Fibroblast of skin of left biceps (primary cell): ENCODE results near the gene NUBPL.
"Not testable (repeated sequence)": the region's sequence is repeated elsewhere in the genome, so short reads cannot be mapped to it uniquely, and the experiment has no call there.

ENCODE experiments used
- DNase-seq, 2 experiments: peaks; one replicate each; pipeline ENCODE4 v3.0.0-alpha.2; 2013; ENCODE audit warnings: low read depth in 2 of 2

The NUBPL gene

DNA sequence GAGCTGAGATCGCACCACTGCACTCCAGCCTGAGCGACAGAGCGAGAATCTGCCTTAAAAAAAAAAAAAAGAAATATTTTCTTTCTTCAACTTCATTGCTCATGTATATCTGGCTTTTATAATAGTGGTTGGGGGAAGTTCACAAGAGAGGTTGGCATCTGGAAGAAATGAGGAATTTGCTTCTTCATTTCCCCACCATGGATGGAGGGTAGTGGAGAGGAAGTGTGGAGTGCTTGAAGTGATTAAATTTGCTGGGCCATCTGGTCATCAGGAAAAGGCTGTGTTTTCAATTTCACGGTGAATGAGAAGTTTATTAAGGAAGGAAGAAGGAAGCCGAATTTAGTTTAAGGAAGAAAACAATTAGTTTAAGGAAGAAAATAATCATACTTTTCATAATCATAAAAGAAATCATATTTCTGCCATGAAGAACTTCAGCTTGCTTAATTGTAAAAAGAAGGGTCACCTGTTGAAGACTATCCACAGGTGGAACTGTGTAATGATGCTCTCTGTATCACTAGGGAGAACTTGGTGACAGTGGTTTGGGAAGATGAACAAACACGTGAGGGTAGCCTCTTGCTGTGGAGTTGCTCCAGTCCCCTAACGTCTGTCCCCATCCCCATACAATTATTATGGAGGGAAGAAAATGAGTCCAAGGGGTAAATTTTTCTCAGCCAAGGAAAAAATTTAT, 318.6 kb downstream of the NUBPL start:
- DNase-seq, result no peak

DNA sequence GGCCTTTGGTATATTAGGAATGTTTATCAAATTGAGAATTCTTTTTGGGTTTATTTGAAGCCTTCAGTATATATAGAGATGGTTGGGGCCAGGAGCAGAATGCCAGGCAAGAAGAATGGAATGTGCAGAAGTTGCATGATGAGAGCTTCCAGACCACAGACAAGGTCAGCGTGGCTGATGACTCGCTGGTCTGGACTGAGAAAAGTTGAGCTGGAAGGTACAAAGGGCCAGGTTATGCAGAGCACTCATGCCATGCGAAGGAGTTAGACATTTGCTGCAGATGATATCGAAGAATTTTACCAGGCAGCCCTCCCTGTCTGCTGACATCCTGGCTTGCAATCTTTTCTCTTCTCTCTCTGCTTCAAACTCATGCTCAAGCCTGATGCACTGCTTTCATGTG, 319.7 kb downstream of the NUBPL start:
- peak; percentile 57 to 69 for DNase-seq

DNA sequence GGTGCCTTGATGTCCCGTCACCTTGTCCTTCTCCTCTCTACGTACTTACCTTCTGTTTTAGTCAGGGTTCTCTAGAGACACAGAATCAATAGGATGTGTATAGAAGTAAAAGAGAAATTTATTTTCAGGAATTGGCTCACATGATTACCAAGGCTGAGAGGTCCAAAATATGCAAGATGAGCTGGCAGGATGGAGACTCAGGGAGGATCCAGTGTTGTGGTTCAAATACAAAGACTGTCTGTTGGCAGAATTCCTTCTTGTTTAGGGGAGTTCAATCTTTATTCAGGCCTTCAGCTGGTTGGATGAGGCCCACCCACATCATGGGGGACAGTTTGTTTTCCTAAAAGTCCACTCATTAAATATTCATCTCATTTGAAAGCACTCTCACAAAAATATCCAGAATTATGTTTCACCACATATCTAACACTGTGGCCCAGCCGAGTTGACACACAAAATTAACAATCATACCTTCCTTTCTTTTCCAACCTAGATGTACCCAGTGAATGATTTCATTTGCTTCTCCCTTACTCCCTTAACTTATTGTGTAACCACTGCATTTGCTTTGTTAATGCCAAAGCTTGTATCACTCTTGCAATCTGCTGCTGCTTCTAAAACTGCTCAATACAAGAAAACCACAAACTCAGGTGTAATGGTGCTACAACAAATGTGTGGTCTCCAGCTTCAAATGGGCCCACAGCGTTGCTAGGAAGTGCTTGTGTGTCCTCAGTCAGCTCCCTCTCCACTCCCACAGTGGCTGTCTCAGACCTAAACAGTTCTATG, 320.5 kb downstream of the NUBPL start:
- no peak for DNase-seq

DNA sequence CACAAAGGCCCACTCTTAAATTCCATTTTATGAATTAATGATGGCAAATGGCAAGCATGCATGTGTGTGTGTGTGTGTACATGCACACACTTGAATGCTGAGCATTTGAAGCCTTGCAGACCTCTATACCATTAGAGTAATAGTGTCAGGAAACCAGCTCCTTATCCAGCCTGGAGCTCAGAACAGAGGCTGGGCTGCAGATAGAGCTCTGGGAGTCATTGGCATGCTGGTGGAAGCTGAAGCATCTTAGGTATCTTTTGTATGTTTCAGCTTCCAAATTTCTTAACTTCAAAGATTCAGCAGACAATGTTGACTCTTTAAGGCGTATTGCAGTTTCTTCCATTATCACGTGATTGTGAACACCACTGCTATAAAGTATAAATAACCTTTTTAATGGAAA, 323.0 kb downstream of the NUBPL start:
- no peak for DNase-seq

DNA sequence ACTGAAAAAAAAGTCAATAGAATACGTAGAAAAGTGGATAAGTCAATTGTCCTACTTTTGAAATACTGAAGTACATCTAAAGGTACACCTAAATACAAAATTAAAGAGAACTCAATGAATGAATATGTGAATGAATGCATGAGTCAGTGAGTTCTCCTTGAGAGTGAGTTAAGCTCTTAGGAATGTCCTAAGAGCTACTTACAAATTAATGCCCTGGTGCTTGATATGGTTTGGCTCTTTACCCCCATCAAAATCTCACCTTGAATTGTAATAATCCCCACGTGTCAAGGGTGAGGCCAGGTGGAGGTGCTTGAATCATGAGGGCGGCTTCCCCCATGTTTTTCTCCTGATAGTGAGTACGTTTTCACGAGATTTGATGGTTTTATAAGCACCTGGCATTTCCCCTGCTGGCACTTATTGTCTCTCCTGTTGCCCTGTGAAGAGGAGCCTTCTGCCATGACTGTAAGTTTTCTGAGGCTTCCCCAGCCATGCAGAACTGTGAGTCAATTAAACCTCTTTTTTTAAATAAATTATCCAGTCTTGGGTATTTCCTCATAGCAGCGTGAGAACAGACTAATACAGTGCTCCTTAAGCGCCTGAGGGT, 323.7 kb downstream of the NUBPL start:
- no peak for DNase-seq

DNA sequence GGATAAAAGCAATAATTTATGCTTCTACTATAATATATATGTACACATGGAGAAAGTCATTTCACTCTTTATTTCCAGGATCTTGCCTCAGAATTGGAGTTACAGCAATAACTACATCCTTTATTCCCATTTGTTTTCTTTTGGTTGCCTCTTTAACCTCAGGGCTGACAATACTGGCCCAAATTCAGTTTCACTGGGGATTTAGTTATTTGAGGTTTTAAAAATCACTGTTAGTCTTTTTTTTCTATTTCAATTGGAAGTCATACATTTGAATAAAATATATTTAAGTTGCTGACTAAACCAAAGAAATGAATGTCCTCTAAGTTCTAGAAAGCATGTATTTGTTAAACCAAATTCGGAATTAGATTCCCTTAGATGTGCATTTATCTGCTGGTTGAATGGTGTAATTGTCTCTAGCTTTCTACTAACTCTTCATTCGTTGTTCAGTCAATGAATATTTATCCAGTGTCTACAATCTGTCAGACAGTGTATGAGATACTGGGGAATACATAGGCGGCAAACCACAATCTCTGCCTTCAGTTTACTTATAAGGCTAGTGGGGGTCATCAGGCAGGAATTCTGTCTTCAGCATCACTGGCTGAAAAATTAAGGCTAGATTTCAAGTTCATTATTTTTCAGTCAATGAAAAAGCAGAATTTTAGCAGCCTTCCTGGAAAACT, 325.1 kb downstream of the NUBPL start:
- DNase-seq, result no peak

DNA sequence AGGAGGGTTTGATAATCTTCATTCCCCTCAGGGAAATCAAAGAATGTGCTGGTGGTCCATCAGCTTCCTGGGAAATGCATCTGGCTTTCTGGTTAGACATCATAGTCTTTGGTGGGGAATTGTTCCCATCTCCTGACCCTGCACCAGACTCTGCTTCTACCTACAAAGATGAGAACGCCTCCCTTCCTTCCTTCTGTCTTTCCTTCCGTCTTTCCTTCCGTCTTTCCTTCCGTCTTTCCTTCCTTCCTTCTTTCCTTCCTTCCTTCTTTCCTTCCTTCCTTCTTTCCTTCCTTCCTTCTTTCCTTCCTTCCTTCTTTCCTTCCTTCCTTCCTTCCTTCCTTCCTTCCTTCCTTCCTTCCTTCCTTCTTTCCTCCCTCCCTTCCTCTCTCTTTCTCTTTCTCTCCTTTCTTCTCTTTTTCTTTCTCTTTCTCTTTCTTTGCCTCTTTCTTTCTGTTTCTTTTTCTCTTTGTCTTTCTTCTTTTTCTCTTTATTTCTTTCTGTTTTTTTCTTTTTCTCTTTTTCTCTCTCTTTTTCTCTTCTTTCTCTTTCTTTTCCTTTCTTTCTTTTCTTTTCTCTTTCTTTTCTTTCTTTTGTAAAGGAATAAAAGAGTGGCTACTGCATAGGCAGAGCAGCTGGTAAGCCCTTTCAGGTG, 326.9 kb downstream of the NUBPL start:
- DNase-seq, result no peak

DNA sequence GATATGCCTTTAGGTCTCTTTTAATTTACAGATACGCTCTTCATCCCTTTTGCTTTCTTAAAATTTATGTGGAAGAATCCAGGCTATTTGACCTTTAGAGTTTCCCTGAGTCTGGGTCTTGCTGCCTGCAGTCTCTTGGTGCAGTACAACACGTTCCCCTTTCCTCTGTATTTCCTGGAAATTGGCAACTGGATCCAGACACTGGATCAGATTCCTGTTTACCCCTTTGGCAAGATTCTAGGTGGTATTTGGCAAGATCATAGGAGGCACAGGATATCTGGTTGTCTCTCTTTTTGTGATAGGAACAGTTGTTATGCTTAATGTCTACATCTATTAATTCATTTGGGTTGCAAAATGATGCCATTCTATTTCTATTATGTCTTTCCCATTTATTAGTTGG, 328.1 kb downstream of the NUBPL start:
- no peak for DNase-seq

DNA sequence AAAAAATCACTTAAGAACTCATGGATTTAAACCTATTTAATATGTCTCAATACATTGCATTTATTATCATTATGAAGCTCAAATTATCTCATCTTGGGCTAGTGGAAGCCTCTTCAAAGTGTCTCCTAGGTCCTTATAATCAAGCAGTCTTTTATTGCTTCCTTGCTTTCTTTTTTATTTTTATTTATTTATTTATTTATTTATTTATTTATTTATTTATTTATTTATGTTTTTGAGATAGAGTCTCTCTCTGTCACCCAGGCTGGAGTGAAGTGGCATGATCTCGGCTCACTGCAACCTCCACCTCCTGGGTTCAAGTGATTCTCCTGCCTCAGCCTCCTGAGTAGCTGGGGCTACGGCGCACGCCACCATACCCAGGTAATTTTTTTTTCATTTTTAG, 329.0 kb downstream of the NUBPL start:
- not testable (repeated sequence) for DNase-seq

DNA sequence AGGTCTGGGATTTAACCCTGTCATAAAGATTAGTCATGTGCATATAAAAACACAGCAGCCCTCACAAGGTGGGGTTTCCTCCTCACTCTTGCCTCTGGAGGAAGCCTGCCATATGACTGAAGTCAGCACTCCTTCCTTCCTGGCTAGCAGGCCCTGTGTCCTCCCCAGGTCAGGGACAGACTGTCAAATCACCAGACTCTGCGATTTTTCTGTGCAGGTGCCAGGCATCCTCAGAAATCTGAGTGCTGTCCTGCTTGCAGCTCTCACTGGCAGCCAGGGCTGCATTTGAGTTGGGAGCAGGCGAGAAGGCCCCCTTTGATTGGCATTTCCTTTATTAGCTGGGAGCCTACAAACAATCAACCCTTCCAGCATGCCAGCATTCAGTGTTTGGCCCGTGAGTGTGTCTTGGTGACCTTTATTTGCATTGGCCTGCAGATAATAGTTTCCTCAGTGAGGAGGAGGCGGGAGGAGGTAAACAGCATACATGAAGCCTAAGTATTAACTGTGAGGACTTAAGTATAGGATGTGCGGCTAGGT, 332.1 kb downstream of the NUBPL start:
- DNase-seq, result no peak

DNA sequence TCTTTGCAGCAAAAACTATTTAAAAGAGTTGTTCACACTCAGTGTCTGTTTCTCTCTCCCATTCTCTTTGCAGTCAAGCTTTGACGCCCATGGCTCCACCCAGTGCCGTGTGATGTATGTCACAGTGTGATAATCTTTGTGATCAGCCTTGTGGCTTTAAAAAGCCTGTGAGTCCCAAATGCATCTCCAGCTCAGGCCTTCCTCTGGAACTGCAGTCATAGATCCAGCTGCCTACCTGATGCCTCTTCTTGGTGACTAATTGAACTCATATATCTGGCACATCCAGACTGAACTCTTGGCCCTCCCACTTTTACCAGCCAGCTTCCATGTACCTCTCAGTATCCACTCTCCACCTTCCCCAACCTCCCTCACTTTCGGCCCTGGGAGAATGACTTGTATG, 333.1 kb downstream of the NUBPL start:
- no peak for DNase-seq

DNA sequence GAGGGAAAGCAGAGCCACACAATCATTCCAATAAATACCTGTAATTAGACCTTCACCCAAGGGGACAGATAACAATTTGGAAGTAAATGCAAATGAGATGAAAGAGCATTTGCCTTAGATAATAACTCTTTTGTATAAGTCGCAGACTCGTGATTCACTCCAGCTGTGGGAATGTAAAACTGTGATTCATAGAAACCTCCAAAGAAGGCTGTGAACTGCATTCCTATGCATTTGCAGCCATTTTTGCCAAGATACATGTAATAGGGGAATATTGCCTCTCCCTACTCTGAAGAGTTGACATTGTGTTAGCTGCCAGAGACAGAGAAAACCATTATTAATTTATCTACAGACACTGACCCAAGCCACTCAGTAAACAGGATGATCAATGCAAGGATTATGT, 334.0 kb downstream of the NUBPL start:
- peak; percentile 55 to 56 for DNase-seq

DNA sequence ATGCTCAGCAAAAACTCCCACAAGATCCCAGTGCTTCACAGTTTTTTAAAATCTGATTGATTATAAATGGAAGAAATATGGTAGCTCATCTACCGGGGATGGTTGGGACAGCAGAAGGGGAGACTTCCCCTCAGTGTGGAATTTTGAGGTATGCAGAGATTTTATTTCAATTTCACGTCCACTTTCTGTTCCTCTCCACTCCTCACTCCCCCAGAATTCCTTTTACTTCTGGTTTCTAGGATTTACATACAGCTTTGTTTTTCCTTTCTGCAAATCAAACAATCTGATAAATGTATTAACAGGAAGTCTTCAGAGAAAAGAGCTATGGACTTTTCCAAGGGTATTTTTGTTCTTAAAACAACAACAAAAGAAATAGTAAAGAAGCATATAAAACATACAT, 334.4 kb downstream of the NUBPL start:
- DNase-seq, result no peak

DNA sequence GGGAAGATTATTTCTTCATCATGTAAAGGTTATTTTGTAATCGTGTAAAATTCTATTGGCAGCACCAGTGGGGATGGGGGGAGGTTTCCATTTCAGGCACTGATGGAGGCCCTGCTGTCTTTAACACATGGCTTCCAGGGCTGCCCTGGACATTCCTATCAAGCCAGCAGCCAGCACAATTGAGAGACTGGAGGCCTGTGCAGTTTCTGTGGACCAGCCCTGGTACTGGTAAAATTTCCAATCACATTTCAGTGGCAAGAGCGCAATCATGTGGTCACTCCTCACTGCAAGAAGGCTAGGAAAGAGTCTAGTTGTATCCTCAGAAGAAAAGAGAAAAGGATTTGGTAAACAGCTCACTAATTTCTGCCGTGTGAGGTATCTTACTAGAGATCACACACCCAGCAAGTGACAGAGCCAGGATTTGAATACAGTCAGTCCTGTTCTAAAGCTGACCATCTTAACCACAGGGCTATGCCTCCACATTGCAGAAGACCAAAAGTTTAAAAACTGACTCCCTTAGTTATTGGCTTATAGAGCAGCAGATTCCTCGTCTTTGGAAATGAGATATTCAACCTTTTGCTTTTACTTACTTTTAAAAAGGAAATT, 336.5 kb downstream of the NUBPL start:
- DNase-seq, result no peak

DNA sequence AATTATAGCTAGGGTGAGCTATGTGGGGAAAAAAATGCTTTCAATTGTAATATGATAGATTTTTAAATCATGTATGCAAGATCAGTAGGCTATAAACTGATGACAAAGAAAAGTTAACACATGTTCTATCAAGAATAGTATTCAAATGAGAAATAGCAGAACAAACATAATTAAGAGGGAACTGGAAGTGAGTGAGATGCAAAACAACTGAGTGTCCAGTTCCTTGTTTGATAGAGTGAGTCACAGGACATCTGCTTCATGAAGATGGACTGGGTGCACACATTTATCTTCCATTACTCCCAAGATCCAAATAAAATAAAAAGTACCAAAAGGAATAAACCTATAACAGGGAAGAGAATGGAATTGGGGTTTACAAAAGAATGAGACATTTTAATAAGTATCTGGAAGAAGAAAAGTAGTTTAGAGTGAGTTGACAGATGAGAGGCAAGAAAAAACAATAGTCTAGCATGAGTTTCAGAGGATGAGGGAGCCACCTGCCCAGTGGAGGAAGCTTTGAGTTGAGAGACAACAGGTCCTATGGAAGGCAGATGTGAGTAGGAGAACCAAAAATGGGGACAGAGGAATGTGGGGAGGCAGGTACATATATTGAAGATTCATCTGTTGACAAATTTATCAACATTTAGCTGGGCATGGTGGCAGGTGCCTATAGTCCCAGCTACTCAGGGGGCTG, 337.8 kb downstream of the NUBPL start:
- no peak for DNase-seq

DNA sequence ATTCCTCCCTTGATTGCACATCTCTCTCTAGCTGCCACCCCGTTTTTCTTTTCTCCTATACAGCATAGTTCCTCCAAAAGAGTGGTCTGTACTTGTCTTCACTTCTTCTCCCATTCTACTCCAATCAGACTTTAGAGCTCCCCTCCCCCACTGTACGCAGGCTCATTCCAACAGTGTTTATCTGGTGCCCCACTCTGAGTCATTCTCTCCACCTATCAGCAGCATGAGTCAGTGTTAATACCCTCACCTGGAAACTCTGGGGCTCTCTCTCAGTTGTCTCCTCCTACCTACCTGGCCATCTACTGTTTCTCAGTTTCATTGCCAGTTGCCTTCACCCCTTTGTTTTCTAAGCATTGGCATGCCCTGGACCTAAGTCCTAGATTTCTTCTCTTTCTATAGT, 340.8 kb downstream of the NUBPL start:
- no peak for DNase-seq

DNA sequence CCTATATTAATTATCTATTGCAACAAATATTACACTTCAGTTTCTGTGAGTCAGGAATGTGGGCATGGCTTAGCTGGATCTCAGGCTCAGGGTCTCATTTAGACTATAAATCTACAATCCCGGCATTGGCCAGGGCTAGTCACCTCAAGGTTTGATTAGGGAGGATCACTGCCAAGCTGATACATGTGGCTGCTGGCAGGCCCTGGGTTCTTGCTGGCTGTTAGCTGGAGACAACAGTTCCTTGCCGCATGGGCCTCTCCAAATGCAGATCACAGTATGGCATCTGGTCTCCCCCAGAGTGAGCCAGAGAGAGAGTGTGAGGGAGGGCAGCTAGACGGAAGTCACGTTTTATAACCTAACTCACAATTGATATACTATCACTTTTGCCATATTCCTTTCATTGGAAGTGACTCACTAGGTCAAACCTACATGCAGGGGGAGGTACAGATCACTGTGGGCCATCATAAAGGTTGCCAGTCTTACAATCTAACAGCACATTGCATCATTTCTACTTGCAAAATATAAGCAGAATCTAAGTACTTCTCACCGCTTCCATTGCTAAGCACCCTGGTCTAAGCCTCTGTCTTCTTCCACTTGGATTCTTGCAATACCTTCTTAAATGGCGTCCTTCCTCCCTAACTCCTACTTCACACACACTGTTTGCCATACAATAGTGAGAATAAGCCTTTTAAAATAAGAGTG, 341.9 kb downstream of the NUBPL start:
- no peak for DNase-seq

DNA sequence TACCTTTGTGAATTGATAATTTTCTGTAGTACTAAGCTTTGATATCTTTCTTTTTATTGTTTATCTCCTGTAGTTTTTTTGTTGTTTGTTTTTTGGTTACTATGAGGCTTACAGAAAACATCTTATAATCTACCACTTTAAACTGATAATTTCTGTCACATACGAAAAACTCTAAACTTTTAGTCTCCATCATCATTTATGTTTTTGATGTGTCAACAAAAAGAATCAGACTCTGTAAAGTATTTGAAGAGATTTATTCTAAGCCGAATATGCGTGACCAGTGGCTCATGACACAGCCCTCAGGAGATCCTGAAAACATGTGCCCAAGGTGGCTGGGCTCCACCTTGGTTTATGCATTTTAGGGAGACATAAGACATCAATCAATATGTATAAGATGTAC, 348.8 kb downstream of the NUBPL start:
- DNase-seq, result no peak
